HG03442 (cell line): Measurements from ENCODE around the gene AANAT.
"Not testable (repeated sequence)": the region's sequence is repeated elsewhere in the genome, so short reads cannot be mapped to it uniquely, and the experiment has no call there.

Experiments
- ATAC-seq: cut with Tn5 transposase; IDR thresholded peaks from one replicate; pipeline ENCODE4 v1.9.1; 2021; ENCODE audit warnings: mild to moderate bottlenecking, moderate library complexity; ENCODE audit not compliant: unreplicated experiment

AANAT gene

DNA sequence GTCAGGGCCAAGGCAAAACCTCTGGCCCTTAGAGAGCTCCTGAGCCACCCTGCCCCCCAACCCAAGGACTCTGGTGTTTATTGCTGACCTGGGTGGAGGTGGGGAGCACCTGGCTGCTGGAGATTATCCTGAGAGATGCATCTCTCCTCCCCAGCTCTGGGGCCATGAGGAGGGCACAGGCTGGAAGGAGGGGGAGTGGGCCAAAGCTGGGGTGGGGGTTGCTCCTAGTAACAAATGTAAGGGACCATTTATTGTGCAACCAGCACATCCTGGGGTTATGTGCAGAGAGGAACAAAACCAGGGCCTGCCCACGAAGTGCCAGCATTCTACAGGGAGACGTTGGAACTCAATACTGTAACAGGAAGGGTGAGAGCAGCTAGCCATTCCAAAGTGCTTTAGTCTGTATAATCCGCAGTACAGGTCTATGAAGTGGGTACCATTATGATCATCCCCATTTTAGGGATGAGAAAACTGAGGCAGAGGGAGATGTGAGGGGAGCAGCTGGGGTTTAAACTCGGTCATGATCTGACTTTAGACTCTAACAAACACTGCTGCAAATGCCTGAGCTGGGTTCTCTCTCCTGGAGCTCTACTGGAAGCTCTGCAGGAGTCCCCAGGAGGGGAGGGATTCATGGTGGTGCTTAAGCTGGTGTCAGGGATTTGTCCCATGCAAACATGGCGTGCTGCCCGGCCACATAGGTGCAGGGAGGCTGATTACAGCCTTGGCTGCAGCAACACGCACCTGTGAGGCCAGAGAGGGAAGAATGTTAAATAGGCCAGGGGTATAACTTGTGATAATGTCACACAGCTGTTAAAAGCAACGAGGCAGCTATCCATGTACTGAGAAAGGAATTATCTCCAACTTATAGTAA is 35.2 kb downstream of the AANAT start:
- ATAC-seq, result no peak

- no peak for ATAC-seq
Observed at GRCh38 chr17:76504117-76504516, 36.7 kb downstream of the AANAT start.

GRCh38 chr17:76506408-76507345 is 39.3 kb downstream of the AANAT start:
- no peak for ATAC-seq

- ATAC-seq, result not testable (repeated sequence)
Observed at GRCh38 chr17:76508472-76509063, 41.2 kb downstream of the AANAT start.

- no peak for ATAC-seq
Observed at GRCh38 chr17:76510831-76511244, 43.4 kb downstream of the AANAT start.

DNA sequence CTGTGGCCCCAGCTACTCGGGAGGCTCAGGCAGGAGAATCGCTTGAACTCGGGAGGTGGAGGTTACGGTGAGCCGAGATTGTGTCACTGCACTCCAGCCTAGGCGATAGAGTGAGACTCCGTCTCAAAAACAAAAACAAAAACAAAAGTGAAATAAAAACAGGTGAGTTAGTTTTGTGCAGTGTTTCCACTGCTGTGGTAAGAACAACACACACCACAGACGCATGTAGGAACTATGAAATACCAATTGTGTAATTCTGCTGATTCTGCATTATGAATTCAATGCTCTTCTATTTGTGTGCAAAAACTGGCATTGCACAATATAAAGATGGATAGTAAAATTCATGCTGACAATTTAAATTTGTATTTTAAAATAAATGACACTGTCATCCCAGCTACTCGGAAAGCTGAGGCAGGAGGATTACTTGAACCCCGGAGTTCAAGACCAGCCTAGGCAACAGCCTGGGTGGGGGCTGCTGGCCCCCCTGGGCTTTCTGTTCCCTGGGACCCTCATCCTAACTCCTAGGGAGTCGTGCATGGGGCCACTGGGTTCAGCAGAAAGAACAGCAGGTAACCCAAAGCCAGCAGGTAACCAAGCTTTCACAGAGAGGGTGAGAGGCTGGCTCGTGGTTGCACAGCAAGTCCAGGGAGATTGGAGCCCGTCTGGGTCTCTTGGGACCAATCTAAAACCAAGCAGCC is 44.4 kb downstream of the AANAT start:
- ATAC-seq, result no peak

- ATAC-seq, result no peak
Observed at GRCh38 chr17:76512366-76513305, 45.2 kb downstream of the AANAT start.

- ATAC-seq, result no peak
Observed at GRCh38 chr17:76513306-76513692, 45.9 kb downstream of the AANAT start.

DNA sequence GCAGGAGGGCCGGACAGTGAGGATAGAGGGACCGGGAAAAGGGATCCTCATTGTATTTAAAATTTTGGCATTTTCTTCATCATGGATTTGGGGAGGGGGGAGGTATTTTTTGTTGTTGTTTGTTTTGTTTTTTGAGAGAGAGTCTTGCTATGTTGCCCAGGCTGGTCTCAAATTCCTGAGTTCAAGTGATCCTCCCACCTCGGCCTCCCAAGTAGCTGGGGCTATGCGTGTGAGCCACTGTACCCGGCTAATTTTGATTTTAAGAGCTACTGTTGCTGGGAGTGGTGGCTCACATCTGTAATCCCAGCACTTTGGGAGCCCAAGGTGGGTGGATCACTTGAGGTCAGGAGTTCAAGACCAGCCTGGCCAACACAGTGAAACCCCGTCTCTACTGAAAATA is 47.0 kb downstream of the AANAT start:
- not testable (repeated sequence) for ATAC-seq

DNA sequence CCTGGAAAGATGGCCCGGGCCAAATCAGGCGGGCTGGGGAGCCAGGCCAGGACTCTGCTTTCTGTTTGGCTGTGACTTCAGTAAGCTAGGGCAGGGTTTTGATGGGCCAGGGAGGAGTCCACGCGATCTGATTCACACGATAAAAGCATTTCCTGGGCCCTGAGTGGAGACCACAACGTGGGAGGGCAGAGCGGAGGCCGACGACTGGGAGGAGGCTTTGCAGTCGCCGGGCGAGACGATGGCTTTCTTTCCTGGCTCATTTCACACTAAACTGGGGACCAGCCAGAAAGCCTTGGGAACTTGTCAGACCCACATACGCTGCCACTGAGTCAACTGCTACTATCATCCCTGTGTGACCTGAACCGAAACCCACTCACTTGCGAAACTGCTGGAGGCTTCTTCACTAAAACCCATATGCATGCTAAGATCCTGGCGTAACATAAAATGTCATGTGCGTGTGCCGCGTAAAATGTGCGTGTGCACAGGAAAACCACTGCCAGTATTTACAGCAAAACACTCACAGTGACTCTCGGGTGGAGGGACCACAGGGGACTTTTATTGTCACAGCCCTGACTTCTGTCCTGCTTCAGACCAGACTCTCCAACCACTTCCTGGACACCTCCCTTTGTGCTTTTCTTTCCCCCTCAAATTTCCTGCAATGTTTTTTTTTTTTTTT is 48.0 kb downstream of the AANAT start:
- ATAC-seq, result peak; percentile 49

DNA sequence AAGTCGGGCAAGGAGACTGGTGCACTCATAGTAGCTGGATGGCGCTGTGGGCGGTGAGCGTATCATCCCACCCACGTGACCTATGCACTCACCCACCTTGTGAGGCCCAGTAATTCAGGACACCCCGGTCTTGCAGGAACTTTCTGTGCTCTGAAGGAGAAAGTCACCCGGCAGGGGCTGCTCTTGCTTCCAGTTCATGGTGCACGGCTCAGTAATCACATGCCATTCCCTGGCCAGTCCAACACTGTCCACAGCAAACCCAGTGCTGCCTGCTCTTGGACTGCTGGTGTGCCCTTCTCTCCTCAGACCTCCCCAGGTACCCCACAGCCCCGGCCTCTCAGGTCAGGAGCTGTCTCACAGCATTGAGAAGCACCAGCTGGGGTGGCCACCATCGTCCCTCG is 50.2 kb downstream of the AANAT start:
- no peak for ATAC-seq

DNA sequence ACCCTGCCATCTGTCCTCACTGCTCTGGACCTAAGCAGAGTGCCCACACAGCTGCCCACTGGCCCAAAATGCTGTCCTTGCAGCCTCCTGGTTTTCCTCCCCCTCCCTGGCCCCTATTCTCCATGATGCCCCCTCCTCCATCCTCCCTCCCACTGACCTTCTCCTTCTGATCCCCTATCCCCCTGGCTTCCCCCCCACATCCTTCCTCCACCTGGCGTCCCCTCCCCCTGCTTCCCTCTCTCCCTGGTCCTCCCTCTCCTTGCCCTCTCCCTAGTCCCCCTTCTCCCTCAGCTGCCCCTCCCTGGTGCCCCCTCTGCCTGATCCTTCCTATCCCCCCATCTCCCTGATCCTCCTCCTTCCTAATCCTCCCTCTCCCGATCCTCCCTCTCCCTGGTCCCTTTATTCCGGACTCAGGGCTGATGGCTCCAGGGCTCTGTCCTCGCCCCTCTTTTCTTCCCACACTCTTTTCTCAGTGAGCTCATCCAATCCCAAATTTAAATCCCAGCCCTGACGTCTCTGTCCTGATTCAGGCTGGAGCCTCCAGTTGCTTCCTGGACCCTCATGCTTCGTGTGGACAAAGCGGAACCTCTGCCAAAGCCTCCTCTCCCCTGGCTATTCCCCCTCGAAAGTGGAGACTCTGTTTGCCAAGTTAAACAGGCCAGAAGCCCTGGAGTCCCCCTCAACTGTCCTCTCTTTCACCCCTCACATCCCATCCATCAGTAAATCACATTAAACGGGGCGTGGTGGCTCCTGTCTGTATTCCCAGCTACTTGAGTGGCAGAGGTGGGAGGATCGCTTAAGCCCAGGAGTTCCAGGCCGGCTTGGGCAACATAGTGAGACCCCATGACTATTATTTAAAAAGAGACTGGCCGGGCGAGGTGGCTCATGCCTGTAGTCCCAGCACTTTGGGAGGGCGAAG is 51.9 kb downstream of the AANAT start:
- ATAC-seq, result no peak
